Neural cell (in vitro differentiated cells): Measurements from ENCODE around the gene GNAI2. TPM values are rescaled to one million over a fixed set of nuclear protein-coding genes. Genes with fewer than 3 reads are reported as not detected.

Source experiments
- H2AFZ ChIP-seq: fragments of 200-600, 300-800 bp; sonication (generic), shearing (Covaris generic); 2 replicates; pipeline ENCODE4 v1.6.0; 2014; ENCODE audit warnings: low read depth, mild to moderate bottlenecking, antibody characterized with exemption, low read length, moderate library complexity
- H3F3A ChIP-seq: fragments of 200-600 bp; shearing (Covaris generic); 2 replicates; pipeline ENCODE4 v1.6.1; 2016; ENCODE audit warnings: mild to moderate bottlenecking, moderate library complexity, mixed read lengths, antibody characterized with exemption, low read length; ENCODE audit not compliant: insufficient read depth, poor library complexity, severe bottlenecking
- H3K27ac ChIP-seq: fragments of 200-600, 300-800 bp; sonication (generic), shearing (Covaris generic); 2 replicates; pipeline ENCODE4 v1.5.1; 2014; ENCODE audit warnings: mild to moderate bottlenecking, low read length, moderate library complexity
- H3K27me3 ChIP-seq: fragments of 300-800, 200-600 bp; sonication (generic), shearing (Covaris generic); 2 replicates; pipeline ENCODE4 v1.6.0; 2014; ENCODE audit warnings: mild to moderate bottlenecking, low read depth, low read length, moderate library complexity; ENCODE audit not compliant: insufficient read depth
- H3K36me3 ChIP-seq: fragments of 300-800, 200-600 bp; sonication (generic), shearing (Covaris generic); 2 replicates; pipeline ENCODE4 v1.5.1; 2014; ENCODE audit warnings: mild to moderate bottlenecking, antibody characterized with exemption, low read length, moderate library complexity; ENCODE audit not compliant: insufficient read depth
- H3K4me2 ChIP-seq: fragments of 300-800, 200-600 bp; sonication (generic), shearing (Covaris generic); 2 replicates; pipeline ENCODE4 v1.6.0; 2014; ENCODE audit warnings: mild to moderate bottlenecking, low read length
- H3K4me3 ChIP-seq: fragments of 300-800, 200-600 bp; sonication (generic), shearing (Covaris generic); 2 replicates; pipeline ENCODE4 v1.5.1; 2014; ENCODE audit warnings: mild to moderate bottlenecking, low read length, moderate library complexity
- H3K79me2 ChIP-seq: fragments of 200-600 bp; shearing (Covaris generic); replicated peaks from 2 replicates; pipeline ENCODE4 v1.6.0; 2014; ENCODE audit warnings: mild to moderate bottlenecking, low read length, moderate library complexity; ENCODE audit not compliant: insufficient read depth
- H3K9ac ChIP-seq: fragments of 300-800, 200-600 bp; sonication (generic), shearing (Covaris generic); 2 replicates; pipeline ENCODE4 v1.6.1; 2016; ENCODE audit warnings: mild to moderate bottlenecking, low read length, mixed read lengths
- H3K9me2 ChIP-seq: fragments of 200-600 bp; shearing (Covaris generic); 2 replicates; pipeline ENCODE4 v1.6.1; 2016; ENCODE audit warnings: mild to moderate bottlenecking, low read length, mixed read lengths; ENCODE audit not compliant: insufficient read depth
- H3K9me3 ChIP-seq: fragments of 200-600, 300-800 bp; sonication (generic), shearing (Covaris generic); 2 replicates; pipeline ENCODE4 v1.6.1; 2016; ENCODE audit warnings: mild to moderate bottlenecking, mixed run types, low read length, moderate library complexity, mixed read lengths
- H4K20me1 ChIP-seq: fragments of 200-600 bp; shearing (Covaris generic); 2 replicates; pipeline ENCODE4 v1.6.1; 2016; ENCODE audit warnings: mild to moderate bottlenecking, mixed run types; ENCODE audit not compliant: insufficient read depth
- EP300 ChIP-seq: fragments of 450-650 bp; conservative IDR thresholded peaks from 2 replicates; pipeline ENCODE4 v1.6.1; 2014; ENCODE audit warnings: antibody characterized with exemption, mild to moderate bottlenecking, moderate library complexity; ENCODE audit not compliant: poor library complexity, severe bottlenecking
- EZH2 ChIP-seq: fragments of 200-600, 300-800 bp; shearing (Covaris generic), sonication (generic); IDR thresholded peaks from 2 replicates; pipeline ENCODE4 v1.6.1; 2014; ENCODE audit warnings: antibody characterized with exemption, low read length, borderline replicate concordance, mild to moderate bottlenecking; ENCODE audit not compliant: insufficient read depth, poor library complexity, severe bottlenecking
- MXI1 ChIP-seq: fragments of 450-650 bp; conservative IDR thresholded peaks from 2 replicates; pipeline ENCODE4 v1.6.1; 2014; ENCODE audit warnings: antibody characterized with exemption, mild to moderate bottlenecking; ENCODE audit not compliant: poor library complexity, severe bottlenecking
- POLR2AphosphoS5 ChIP-seq: IDR thresholded peaks from 2 replicates; pipeline ENCODE4 v1.6.1; 2012
- RAD21 ChIP-seq: fragments of 450-650 bp; conservative IDR thresholded peaks from 2 replicates; pipeline ENCODE4 v1.6.1; 2014; ENCODE audit warnings: antibody characterized with exemption, mild to moderate bottlenecking, moderate library complexity
- SMC3 ChIP-seq: fragments of 450-650 bp; conservative IDR thresholded peaks from 2 replicates; pipeline ENCODE4 v1.6.1; 2014; ENCODE audit warnings: antibody characterized with exemption, mild to moderate bottlenecking, moderate library complexity; ENCODE audit not compliant: poor library complexity
- TAF1 ChIP-seq: IDR thresholded peaks from 2 replicates; pipeline ENCODE4 v1.6.1; 2012; ENCODE audit warnings: low read depth
- polyA plus RNA-seq: library from polyadenylated mRNA; depleted of rRNA; stranded (reverse); fragments of >200 nt; gene quantifications from 2 replicates; pipeline ENCODE4 v1.2.3, GENCODE V29; 2014
- TF ChIP-seq, protein P1 (sequence below): fragments of 450-650 bp; IDR thresholded peaks from 2 replicates; pipeline ENCODE4 v1.5.1; 2014; ENCODE audit warnings: antibody characterized with exemption, mild to moderate bottlenecking, moderate library complexity; ENCODE audit not compliant: poor library complexity, severe bottlenecking
- TF ChIP-seq, protein P2 (sequence below): IDR thresholded peaks from 2 replicates; pipeline ENCODE4 v1.6.1; 2012; ENCODE audit warnings: borderline replicate concordance

The GNAI2 gene
- polyA plus RNA-seq, 1 donor from 2014 or later: 101 TPM

DNA sequence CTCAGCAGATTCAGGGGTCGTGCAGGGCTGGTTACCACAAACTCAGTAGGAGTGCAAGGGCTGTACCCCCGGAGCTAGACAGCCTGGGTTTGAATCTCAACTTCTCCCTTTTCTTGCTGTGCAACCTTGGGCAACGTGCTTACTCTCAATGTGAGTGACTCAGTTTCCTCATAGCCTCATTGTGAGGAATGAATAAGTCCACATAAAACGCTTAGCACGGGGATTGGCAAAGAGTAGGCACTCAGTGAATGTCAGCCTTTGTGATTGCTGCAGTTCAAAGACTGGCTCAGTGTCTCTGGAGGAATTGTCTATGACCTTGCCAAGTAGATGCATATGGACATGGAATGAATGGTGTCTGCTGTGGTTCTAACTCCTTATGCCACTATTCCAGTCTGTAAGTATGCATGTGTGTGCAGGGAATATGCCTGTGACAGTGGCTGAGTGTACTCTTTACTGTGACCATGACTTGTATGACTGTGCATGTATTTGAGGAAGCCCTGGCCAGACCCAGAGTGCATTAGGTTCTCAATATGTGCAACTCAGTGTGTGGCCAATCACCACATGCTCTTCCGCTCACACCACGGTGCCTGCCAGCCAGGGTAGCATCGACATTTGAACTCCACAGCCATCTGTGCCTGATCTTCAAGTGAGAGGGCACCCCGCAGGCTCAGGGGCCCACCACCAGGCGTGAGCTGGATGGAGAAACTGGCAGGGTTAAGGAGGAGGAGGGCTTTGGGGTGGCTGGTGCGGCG, 64.1 kb downstream of the GNAI2 start:
- Histone ChIP-seq H3K4me2 (peak overlapping the region; percentile 69), H3F3A (no peaks in the 10 kb centered on the region), H2AFZ (peak overlapping the region; percentile 58), H3K27ac (peak overlapping the region; percentile 66), H3K36me3 (no peaks in the 10 kb centered on the region), H3K27me3 (no peaks in the 10 kb centered on the region), H3K9me2 (no peaks in the 10 kb centered on the region), H4K20me1 (no peaks in the 10 kb centered on the region), H3K9me3 (no peaks in the 10 kb centered on the region), H3K4me3 (peak overlapping the region; percentile 78), H3K9ac (peak overlapping the region; percentile 70), H3K79me2 (no peaks in the 10 kb centered on the region)
- TF ChIP-seq EP300: no peak
- TF ChIP-seq RAD21: no peak
- no peak for TF ChIP-seq SMC3
- TF ChIP-seq, protein P1, sequence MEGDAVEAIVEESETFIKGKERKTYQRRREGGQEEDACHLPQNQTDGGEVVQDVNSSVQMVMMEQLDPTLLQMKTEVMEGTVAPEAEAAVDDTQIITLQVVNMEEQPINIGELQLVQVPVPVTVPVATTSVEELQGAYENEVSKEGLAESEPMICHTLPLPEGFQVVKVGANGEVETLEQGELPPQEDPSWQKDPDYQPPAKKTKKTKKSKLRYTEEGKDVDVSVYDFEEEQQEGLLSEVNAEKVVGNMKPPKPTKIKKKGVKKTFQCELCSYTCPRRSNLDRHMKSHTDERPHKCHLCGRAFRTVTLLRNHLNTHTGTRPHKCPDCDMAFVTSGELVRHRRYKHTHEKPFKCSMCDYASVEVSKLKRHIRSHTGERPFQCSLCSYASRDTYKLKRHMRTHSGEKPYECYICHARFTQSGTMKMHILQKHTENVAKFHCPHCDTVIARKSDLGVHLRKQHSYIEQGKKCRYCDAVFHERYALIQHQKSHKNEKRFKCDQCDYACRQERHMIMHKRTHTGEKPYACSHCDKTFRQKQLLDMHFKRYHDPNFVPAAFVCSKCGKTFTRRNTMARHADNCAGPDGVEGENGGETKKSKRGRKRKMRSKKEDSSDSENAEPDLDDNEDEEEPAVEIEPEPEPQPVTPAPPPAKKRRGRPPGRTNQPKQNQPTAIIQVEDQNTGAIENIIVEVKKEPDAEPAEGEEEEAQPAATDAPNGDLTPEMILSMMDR: no peak
- TF ChIP-seq TAF1: no peak
- TF ChIP-seq, protein P2, sequence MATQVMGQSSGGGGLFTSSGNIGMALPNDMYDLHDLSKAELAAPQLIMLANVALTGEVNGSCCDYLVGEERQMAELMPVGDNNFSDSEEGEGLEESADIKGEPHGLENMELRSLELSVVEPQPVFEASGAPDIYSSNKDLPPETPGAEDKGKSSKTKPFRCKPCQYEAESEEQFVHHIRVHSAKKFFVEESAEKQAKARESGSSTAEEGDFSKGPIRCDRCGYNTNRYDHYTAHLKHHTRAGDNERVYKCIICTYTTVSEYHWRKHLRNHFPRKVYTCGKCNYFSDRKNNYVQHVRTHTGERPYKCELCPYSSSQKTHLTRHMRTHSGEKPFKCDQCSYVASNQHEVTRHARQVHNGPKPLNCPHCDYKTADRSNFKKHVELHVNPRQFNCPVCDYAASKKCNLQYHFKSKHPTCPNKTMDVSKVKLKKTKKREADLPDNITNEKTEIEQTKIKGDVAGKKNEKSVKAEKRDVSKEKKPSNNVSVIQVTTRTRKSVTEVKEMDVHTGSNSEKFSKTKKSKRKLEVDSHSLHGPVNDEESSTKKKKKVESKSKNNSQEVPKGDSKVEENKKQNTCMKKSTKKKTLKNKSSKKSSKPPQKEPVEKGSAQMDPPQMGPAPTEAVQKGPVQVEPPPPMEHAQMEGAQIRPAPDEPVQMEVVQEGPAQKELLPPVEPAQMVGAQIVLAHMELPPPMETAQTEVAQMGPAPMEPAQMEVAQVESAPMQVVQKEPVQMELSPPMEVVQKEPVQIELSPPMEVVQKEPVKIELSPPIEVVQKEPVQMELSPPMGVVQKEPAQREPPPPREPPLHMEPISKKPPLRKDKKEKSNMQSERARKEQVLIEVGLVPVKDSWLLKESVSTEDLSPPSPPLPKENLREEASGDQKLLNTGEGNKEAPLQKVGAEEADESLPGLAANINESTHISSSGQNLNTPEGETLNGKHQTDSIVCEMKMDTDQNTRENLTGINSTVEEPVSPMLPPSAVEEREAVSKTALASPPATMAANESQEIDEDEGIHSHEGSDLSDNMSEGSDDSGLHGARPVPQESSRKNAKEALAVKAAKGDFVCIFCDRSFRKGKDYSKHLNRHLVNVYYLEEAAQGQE: no peak
- TF ChIP-seq POLR2AphosphoS5: no peak
- TF ChIP-seq MXI1: no peak
- no peak for TF ChIP-seq EZH2

DNA sequence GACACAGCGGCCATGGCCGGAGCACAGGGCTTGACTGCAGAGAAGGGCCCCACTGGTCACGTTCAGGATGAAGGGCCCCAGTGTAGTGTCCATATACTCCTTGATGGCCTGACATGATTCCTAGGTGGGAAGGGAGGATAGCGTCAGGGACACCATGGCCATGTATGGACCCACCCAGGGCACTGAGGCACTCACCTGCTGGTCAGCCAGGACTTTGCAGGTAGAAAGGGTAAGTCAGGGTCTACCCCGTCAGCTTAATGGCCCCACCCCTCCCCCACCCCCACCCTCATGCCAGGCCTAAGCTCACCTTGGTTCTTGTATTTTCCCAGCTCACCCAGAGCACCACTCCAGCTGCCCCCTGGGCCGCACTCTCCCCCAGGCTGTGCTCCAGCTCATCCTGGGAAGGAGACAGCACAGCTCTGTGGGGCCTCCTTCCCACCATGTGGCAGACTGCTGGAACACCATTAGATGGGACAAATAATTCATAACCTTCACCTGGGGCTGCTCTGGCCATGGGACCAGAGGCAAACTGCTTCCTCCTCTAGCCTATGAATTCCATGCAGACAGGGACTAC, 64.8 kb downstream of the GNAI2 start:
- TF ChIP-seq, protein P2: no peak
- no peak for TF ChIP-seq TAF1
- no peak for TF ChIP-seq MXI1
- TF ChIP-seq EZH2: no peak
- TF ChIP-seq EP300: no peak
- TF ChIP-seq RAD21: no peak
- TF ChIP-seq, protein P1: no peak
- no peak for TF ChIP-seq SMC3
- no peaks in the 10 kb centered on the region for H3K9me2 ChIP-seq
- no peaks in the 10 kb centered on the region for H3K27me3 ChIP-seq
- H3K9me3 ChIP-seq: no peaks in the 10 kb centered on the region
- H2AFZ ChIP-seq: no peak overlapping the region
- H3K9ac ChIP-seq: peak overlapping the region; percentile 70
- H3F3A ChIP-seq: no peaks in the 10 kb centered on the region
- peak overlapping the region; percentile 78 for H3K4me3 ChIP-seq
- no peaks in the 10 kb centered on the region for H3K79me2 ChIP-seq
- H4K20me1 ChIP-seq: no peaks in the 10 kb centered on the region
- H3K36me3 ChIP-seq: no peaks in the 10 kb centered on the region
- no peak overlapping the region for H3K27ac ChIP-seq
- H3K4me2 ChIP-seq: no peak overlapping the region
